Activated CD4-positive, alpha-beta T cell treated with anti-CD3 and anti-CD28 coated beads, Interleukin-2, amount 50 U/mL, for 1 hour (primary cell): ENCODE measurements around the gene ARHGAP26.

Experiments
- DNase-seq: peaks from one replicate; pipeline ENCODE4 v3.0.0-alpha.2; 2020

Gene ARHGAP26

GRCh38 chr5:142881076-142881783 lies 111.1 kb downstream of the ARHGAP26 start:
- DNase-seq: no peak

DNA sequence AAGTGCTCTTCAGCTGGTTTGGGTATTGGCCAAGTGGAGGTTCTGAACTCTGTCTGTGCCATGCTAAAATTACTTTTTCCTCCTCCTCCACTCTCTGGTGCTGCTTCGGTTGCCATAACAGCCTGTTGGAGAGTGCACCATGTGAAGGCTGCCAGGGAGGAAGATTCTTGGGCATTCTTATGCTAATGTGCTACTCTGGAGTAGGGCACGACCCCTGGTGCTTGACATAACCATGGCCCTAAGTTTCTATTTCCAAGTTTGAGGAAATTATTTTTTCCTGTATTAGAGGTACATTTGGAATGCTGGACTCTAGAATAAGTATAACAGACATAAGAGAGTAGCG lies 111.6 kb downstream of the ARHGAP26 start:
- DNase-seq: no peak

DNA sequence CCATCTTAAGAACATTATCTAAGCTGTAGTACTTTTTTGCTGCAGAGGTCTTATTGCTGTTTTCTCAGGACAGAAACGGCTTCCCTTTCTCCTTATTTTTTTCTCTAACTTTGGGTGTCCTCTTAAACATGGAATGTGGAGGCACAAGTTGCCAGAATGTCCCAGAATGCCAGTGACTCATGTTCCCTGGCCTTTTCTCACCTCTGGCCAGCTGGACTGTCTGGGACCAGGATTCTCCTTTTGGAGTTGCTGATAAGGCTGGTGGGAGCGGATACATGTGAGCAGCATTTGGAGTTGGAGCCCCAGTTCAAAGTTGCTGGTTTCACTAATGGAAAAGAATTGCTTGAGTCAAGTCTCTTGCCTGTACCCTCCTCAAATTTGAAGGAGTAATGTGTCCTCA lies 112.8 kb downstream of the ARHGAP26 start:
- DNase-seq: no peak

GRCh38 chr5:142883438-142883837 lies 113.3 kb downstream of the ARHGAP26 start:
- no peak for DNase-seq

DNA sequence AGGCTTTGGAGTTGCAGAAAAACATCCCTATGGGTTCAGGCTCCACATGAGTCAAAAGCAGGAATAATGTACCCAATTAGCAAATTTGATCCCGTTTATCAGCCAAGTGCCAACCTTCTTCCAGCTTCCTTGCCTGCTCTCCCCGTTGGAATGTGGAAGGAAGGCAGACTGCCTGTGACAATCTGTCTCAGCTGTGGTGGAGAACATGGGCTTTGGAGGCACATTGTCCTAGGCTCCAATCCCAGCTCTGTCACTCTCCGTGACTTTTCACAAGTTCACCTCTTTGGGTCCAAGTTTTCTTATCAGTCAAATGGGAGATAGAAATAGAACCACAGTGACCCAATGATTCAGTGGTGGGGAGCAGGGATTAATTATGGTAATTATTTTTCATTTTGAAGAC lies 113.9 kb downstream of the ARHGAP26 start:
- DNase-seq: no peak

DNA sequence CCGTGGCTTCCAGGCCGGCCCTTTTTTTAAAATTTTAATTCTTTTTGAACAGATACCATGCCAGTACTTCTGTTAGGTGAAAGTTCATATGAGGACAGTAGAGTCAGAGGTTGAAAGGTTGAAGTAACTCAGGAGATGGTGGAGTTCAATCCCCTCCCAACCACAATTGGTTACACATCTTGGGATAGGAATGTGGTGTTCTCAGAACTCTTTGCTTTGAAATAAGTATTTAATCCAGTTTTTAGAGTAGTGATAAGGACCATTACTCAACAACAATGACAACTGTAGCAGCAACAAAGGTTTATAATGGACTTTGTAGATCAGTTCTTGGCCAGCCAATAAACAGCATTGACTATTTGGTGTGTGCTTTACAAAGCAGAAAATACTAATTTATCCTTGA lies 116.0 kb downstream of the ARHGAP26 start:
- DNase-seq: no peak

DNA sequence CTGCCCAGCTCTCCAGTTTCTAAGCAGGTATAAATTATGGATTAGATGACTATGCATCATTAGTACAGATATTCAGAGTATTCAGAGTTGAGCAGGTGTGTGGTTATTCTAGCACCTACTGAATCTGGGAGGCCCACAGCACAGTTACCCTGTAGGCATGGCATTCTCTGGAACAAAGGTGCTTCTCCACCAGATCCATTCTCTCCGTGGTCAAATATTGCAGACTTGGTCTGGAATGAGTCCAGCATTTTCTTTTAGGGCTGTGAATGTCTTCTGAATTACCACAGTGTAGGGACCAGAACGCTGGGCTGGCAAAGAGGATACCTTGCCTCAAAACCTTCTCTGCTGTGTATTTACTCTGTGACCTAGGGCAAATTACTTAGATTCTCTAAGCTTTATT lies 116.8 kb downstream of the ARHGAP26 start:
- DNase-seq: no peak

DNA sequence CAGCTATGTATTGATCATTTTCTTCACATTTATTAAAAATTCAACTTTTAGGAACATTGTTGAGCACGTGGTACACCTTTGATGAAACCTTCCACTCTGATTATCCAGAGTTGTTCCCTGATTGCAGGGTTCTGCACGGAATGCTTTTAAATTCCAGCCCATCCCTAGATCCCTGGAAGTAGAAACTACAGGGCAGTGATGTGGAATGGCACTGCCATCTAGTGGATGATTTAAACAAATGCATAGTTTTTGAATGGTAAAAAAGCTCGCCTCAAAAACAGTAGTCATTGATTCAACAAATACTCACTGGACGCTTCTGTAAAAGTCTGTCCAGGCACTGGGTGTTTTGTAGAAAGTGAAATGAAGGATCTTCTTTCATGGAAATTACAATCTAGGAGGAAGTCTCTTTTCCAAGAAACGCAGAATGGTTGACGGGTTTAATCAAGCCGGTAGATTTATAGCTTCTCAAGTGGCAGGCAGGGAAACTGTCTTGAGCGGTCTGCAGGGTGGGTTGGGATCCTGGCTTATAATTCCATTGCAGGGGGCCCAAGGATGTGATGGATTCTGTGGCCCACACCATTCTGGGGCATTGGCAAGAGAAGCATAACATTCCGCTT lies 118.4 kb downstream of the ARHGAP26 start:
- DNase-seq: no peak

DNA sequence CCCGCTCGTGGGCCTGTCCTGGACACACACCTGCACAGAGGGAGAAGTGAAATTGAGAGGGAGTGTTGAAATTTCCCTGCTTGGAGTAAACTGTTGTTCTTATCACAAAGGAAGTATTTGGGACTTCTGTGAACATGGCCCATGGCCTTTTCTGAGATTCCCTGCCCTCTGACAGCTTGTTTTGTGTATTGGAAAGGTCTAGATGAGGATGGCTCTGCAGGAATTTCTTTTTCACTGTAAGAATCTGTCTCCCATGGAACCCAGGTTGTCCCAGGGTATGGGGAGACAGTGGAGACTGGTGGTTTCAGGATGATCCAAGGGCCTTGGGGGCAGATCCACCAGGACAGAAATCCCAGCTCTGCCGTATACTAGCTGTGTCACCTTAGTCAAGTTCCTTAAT lies 121.8 kb downstream of the ARHGAP26 start:
- no peak for DNase-seq

DNA sequence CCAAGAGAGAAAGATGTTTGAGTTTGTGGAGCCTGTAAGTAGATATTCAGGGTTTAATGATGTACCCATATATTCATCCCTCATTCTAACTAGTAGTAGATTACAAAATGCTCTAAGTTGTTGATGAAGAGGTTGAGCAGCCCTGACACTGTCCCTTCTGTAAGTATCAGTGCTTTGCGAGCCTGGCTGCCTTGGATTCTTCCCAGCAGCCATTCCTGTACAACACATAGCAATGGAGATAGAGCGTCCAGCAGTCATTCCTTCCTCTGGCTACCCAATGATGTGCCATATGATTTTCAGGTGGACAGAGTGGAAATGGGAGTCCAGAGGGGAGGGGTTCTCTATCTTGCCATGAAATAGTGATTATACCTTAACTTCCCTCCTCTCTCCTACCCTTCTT lies 124.1 kb downstream of the ARHGAP26 start:
- no peak for DNase-seq

DNA sequence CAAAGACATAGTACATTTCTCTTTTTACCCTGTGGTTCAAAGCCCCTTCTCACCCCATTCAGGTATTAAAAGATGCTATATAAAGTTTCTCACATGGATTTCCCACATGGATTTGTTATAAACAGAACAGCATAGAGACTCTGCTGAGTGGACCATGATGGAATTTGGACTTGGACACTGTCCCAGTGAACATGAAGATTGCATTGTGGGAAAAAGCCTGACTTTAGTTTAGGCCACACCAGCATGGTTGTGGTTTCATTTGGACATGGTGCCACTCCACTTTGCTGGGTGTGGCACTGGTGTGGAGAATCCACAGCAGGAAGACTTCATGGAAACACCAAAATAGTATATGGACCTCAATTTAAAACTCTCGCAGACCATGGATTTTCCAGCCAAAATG lies 124.6 kb downstream of the ARHGAP26 start:
- DNase-seq: no peak

GRCh38 chr5:142896325-142897007 lies 126.3 kb downstream of the ARHGAP26 start:
- no peak for DNase-seq

GRCh38 chr5:142897328-142897727 lies 127.2 kb downstream of the ARHGAP26 start:
- DNase-seq: no peak

GRCh38 chr5:142900927-142901326 lies 130.8 kb downstream of the ARHGAP26 start:
- no peak for DNase-seq

GRCh38 chr5:142901476-142902185 lies 131.5 kb downstream of the ARHGAP26 start:
- no peak for DNase-seq

DNA sequence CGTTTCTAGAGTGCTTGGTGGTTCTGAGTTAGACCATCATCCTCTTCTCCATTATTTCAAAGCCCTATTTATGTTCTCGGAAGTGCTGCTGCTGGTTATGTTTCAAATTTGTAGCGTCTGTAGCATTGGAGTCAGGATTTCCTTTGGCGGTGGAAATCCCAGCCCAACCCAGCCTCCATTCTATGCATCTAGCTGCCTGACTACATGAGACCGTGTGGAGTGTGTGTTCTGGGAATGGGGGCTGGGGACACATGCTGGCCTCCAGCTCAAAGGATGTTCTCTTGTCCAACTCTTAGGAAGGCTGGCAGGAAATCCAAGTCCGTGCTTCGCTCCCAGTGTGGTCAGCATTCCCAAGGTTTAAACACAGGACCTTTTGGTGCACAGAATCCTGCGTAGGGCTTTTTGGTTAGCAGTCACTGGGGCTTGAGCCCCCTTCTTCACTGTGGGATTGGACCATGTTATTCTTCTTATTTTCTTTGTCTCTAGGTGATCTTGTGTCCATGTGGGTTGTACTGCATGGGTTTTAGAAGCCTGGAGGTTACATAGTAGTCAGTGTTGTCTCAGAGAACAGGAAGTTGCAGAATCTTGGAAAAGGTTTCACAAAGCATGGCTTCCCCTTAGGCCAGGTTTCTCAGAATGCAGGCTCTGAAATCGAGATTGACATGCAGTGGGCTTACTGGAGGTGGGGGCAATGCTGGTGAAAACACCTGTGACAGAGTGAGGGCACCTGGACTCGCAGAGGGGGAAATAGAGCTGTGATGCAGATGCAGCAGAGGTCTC lies 132.2 kb downstream of the ARHGAP26 start:
- DNase-seq: no peak

DNA sequence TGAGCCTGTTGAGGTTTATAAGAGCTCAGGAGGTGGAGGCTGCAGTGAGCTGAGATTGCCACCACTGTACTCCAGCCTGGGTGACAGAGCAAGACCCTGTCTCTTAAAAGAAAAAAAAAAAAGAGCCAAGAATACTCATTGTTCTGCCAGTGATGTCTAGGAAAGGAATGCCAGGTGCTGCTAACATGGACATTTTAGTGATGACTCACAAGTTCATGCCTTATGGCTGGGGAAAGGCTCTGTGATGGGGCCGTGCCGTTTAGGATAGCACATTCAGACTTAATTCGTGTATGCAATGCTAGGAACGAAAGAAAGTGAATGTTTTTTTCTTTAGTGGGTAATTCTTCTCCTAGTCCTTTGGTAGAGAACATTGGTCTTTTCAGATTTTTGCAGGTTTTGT lies 134.2 kb downstream of the ARHGAP26 start:
- no peak for DNase-seq

DNA sequence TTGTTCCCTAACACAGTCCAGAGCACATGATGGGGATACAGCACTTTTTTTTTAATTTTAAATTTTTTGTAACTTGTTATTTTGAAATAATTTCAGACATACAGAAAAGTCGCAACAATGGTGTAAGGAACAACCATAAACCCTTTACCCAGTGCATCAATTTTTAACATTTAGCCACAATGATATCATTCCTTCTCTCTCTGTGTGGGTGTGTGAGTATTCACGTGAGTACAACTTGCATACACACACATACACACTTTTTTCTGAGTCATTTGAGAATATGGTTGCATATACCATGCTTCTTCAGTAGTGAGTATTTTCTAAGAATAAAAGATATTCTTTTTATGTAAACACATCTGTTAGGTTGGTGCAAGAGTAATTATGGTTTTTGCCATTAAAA lies 135.2 kb downstream of the ARHGAP26 start:
- DNase-seq: no peak

DNA sequence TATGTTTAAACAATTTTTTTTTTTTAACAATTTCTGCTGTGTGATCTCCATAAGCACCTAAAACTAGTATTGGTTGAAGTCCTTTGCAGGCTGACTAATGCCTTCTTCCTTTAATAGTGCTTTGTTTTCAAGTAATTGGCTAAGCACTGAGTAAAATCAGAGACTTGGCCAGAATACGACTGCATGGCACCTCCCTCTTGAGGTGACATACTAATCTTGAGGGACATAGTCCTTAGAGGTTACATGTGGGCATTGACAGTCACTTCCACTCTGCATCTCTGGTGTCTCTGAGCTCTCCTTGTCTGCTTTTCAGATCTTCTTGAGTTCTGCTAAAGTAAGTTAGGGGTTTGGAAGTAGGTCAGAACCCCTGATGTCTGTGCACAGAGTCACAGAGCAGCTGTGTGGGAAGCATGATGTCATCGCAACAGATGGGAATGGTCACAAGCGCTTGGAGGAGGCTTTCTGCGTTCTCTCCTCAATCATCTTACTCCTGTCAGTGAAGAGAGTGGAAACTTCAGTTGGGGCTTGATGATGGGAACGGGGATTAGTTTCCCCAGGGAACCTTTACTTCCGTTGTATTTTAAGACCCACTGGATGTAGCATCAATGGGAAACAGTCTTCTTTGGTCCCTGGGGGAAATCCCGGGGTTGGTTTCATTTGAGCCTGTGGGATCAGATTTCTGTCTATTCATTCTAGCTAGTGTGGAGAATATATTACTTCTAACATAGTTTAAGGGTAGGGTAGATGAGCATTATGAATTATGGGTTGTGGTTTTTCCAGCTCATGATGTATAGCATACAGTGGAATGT lies 136.9 kb downstream of the ARHGAP26 start:
- DNase-seq: no peak

DNA sequence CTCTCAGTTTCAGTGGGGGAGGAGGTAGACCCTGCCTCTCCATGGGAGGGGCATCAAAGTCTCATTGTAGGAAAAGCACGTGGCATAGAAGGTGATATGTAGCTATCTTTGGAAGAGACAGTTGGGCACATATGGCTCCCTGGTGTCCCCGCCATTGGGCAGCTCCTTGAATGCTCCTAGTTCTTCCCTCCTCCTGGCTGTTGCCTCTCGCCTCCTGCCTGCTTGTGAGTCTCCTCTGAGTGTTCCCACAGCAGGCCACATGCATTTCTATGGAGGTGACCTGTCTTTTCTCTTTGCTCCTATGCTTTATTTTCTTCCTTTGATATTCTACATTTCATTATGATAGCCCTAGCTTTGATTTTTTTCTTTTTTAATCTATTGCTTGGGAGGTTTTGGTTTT lies 138.5 kb downstream of the ARHGAP26 start:
- no peak for DNase-seq

DNA sequence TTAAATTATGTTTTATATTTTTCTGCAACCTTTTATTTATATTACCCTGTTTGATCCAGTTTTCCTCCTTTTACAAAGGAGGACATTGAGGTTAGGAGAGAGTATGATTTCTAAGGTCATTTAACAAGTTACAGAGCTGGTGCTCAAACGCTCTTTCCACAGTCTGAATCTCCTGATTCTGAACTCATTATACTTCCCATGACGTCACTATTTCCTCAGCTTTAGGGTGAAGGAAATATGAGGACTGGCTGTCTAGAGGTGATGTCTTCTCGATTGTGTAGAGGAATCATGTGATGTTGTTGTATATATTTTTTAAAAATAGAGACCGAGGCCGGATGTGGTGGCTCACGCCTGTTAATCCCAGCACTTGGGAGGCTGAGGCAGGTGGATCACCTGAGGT lies 140.0 kb downstream of the ARHGAP26 start:
- DNase-seq: no peak

GRCh38 chr5:142911170-142911569 lies 141.0 kb downstream of the ARHGAP26 start:
- no peak for DNase-seq
